ENCODE results near the gene DIS3L2.
"Not testable (repeated sequence)": the region's sequence is repeated elsewhere in the genome, so short reads cannot be mapped to it uniquely, and the experiment has no call there.

The DIS3L2 gene

DNA sequence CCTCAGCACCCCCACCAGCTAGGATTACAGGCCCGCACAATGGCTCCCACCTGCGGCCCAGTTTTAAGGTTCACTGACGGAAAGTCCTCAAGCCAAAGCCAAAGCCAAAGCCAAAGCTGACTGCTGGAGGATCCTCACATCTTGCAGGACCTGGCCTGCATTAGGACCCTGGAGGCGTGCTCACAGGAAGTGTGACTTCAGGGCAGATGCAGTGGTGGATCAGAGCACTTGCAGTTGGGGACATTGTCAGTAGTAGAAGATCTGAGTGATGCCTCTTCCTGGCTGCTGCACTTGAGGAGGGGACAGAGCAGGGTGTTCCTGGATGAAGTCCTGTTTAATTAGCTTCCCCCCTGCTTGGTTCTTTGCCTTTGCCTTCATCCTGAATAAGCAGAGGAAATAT, 348.1 kb downstream of the DIS3L2 start:
- Histone ChIP-seq H3K9ac (ENCODE audit: low read depth, low read length, poor library complexity) (no peak overlapping the region), H3K18ac (ENCODE audit: low read length) (no peak overlapping the region), H2AK5ac (ENCODE audit: low read depth, low read length) (no peak overlapping the region), H3K4me2 (ENCODE audit: insufficient read depth, low read length, poor library complexity, severe bottlenecking) (no peak overlapping the region), H2BK120ac (ENCODE audit: low read depth, low read length) (no peak overlapping the region), H3K36me3 (replicated peaks in 1 of 2; ENCODE audit: control insufficient read depth in 2 of 2, insufficient read depth in 2 of 2, low read length in 2 of 2) (no peaks in the 10 kb centered on the region), H3K9me3 (replicated peaks in 1 of 2; ENCODE audit: control insufficient read depth in 2 of 2, insufficient read depth in 1 of 2, low read depth in 1 of 2, low read length in 2 of 2) (peaks cover 0 to 15% of the 10 kb centered on the region in 2 donors), H3K4me1 (ENCODE audit: control insufficient read depth in 2 of 2, insufficient read depth in 1 of 2, low read depth in 1 of 2, low read length in 2 of 2) (no peaks in the 10 kb centered on the region), H2BK5ac (ENCODE audit: low read length) (no peak overlapping the region), H3K4ac (ENCODE audit: low read length) (no peak overlapping the region), H3K23ac (ENCODE audit: low read depth, low read length, poor library complexity) (no peak overlapping the region), H3K27me3 (ENCODE audit: control insufficient read depth in 3 of 3, insufficient read depth in 3 of 3, low read depth in 1 of 3, low read length in 3 of 3) (no peaks in the 10 kb centered on the region), H4K8ac (ENCODE audit: low read depth, low read length) (no peak overlapping the region), H2BK12ac (ENCODE audit: low read length) (no peak overlapping the region), H2AFZ (ENCODE audit: low read length) (no peak overlapping the region), H3K4me3 (ENCODE audit: low read length in 2 of 2) (no peak overlapping the region), H3K79me1 (ENCODE audit: low read depth, low read length) (no peaks in the 10 kb centered on the region), H4K91ac (ENCODE audit: low read depth, low read length, poor library complexity) (no peak overlapping the region), H3K27ac (replicated peaks; ENCODE audit: low read length) (no peak overlapping the region), H2BK15ac (ENCODE audit: low read length) (no peak overlapping the region), H3K14ac (ENCODE audit: low read length) (no peak overlapping the region)
- no peak for DNase-seq (ENCODE audit: low spot score)
- no CpG with 5 or more reads among the region's 4 CpGs for WGBS, 2 donors (ENCODE audit: extremely low coverage in 2 of 2, insufficient read length in 2 of 2, insufficient replicate concordance in 1 of 2)

- Histone ChIP-seq H3K23ac (ENCODE audit: low read depth, low read length, poor library complexity) (no peak overlapping the region), H2BK15ac (ENCODE audit: low read length) (no peak overlapping the region), H2BK120ac (ENCODE audit: low read depth, low read length) (no peak overlapping the region), H3K27me3 (ENCODE audit: control insufficient read depth in 3 of 3, insufficient read depth in 3 of 3, low read depth in 1 of 3, low read length in 3 of 3) (no peaks in the 10 kb centered on the region), H3K4me2 (ENCODE audit: insufficient read depth, low read length, poor library complexity, severe bottlenecking) (no peak overlapping the region), H3K27ac (replicated peaks; ENCODE audit: low read length) (no peak overlapping the region), H3K36me3 (replicated peaks in 1 of 2; ENCODE audit: control insufficient read depth in 2 of 2, insufficient read depth in 2 of 2, low read length in 2 of 2) (no peaks in the 10 kb centered on the region), H3K79me1 (ENCODE audit: low read depth, low read length) (no peaks in the 10 kb centered on the region), H3K14ac (ENCODE audit: low read length) (no peak overlapping the region), H2AK5ac (ENCODE audit: low read depth, low read length) (no peak overlapping the region), H3K9ac (ENCODE audit: low read depth, low read length, poor library complexity) (no peak overlapping the region), H3K4me1 (ENCODE audit: control insufficient read depth in 2 of 2, insufficient read depth in 1 of 2, low read depth in 1 of 2, low read length in 2 of 2) (no peaks in the 10 kb centered on the region), H3K9me3 (replicated peaks in 1 of 2; ENCODE audit: control insufficient read depth in 2 of 2, insufficient read depth in 1 of 2, low read depth in 1 of 2, low read length in 2 of 2) (peaks cover 0 to 15% of the 10 kb centered on the region in 2 donors), H2AFZ (ENCODE audit: low read length) (no peak overlapping the region), H3K18ac (ENCODE audit: low read length) (no peak overlapping the region), H4K91ac (ENCODE audit: low read depth, low read length, poor library complexity) (no peak overlapping the region), H2BK12ac (ENCODE audit: low read length) (no peak overlapping the region), H3K4me3 (ENCODE audit: low read length in 2 of 2) (no peak overlapping the region), H4K8ac (ENCODE audit: low read depth, low read length) (no peak overlapping the region), H2BK5ac (ENCODE audit: low read length) (no peak overlapping the region), H3K4ac (ENCODE audit: low read length) (no peak overlapping the region)
- no peak for DNase-seq (ENCODE audit: low spot score)
- WGBS, 2 donors (ENCODE audit: extremely low coverage in 2 of 2, insufficient read length in 2 of 2, insufficient replicate concordance in 1 of 2), result no CpG with 5 or more reads among the region's 9 CpGs
These were observed 348.6 kb downstream of the DIS3L2 start for GRCh38 chr2:232310121-232310520.

DNA sequence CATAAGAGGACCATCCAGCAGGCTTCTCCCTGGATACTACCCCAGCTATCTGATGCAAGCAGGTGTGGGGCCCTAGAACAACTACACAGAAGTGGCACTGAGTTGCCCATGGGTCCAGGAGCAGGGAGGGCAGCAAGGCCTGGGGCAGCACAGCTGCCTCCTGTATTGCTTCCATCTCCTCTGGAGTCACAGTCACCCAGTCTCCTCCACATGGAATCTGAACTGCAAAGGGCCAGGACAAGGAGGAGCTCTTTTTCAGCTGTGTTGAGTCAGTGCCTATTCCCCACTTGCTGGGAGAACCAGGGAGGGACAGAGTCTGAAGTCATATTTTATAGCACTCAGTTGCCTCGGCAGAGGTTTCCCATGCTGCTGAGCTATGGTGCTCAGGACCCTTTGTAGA, 349.2 kb downstream of the DIS3L2 start:
- no peak overlapping the region for H2AFZ ChIP-seq (ENCODE audit: low read length)
- H2BK5ac ChIP-seq (ENCODE audit: low read length), result no peak overlapping the region
- H4K8ac ChIP-seq (ENCODE audit: low read depth, low read length), result no peak overlapping the region
- no peaks in the 10 kb centered on the region for H3K27me3 ChIP-seq (ENCODE audit: control insufficient read depth in 3 of 3, insufficient read depth in 3 of 3, low read depth in 1 of 3, low read length in 3 of 3)
- H3K4ac ChIP-seq (ENCODE audit: low read length), result no peak overlapping the region
- WGBS, 2 donors (ENCODE audit: extremely low coverage in 2 of 2, insufficient read length in 2 of 2, insufficient replicate concordance in 1 of 2), result no CpG with 5 or more reads among the region's 1 CpG
- no peak overlapping the region for H3K4me2 ChIP-seq (ENCODE audit: insufficient read depth, low read length, poor library complexity, severe bottlenecking)
- H3K27ac ChIP-seq (replicated peaks; ENCODE audit: low read length), result no peak overlapping the region
- no peak overlapping the region for H3K4me3 ChIP-seq (ENCODE audit: low read length in 2 of 2)
- no peak overlapping the region for H3K23ac ChIP-seq (ENCODE audit: low read depth, low read length, poor library complexity)
- H2BK15ac ChIP-seq (ENCODE audit: low read length), result no peak overlapping the region
- no peak overlapping the region for H2BK120ac ChIP-seq (ENCODE audit: low read depth, low read length)
- no peak overlapping the region for H3K9ac ChIP-seq (ENCODE audit: low read depth, low read length, poor library complexity)
- no peak overlapping the region for H4K91ac ChIP-seq (ENCODE audit: low read depth, low read length, poor library complexity)
- H3K14ac ChIP-seq (ENCODE audit: low read length), result no peak overlapping the region
- no peak overlapping the region for H3K18ac ChIP-seq (ENCODE audit: low read length)
- H3K79me1 ChIP-seq (ENCODE audit: low read depth, low read length), result no peaks in the 10 kb centered on the region
- no peak overlapping the region for H2AK5ac ChIP-seq (ENCODE audit: low read depth, low read length)
- no peak overlapping the region for H2BK12ac ChIP-seq (ENCODE audit: low read length)
- H3K9me3 ChIP-seq (replicated peaks in 1 of 2; ENCODE audit: control insufficient read depth in 2 of 2, insufficient read depth in 1 of 2, low read depth in 1 of 2, low read length in 2 of 2), result peaks cover 0 to 15% of the 10 kb centered on the region in 2 donors
- no peaks in the 10 kb centered on the region for H3K36me3 ChIP-seq (replicated peaks in 1 of 2; ENCODE audit: control insufficient read depth in 2 of 2, insufficient read depth in 2 of 2, low read length in 2 of 2)
- no peaks in the 10 kb centered on the region for H3K4me1 ChIP-seq (ENCODE audit: control insufficient read depth in 2 of 2, insufficient read depth in 1 of 2, low read depth in 1 of 2, low read length in 2 of 2)
- DNase-seq (ENCODE audit: low spot score), result no peak

DNA sequence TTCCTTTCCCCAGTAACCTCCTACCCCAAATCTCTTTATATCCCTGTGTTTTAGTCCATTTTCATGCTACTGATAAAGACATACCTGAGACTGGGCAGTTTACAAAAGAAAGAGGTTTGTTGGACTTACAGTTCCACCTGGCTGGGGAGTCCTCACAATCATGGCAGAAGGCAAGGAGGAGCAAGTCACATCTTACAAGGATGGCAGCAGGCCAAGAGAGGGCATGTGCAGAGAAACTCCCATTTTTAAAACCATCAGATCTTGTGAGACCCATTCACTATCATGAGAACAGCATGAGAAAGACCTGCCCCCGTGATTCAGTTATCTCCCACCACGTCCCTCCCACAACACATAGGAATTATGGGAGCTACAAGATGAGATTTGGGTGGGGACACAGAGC, 352.1 kb downstream of the DIS3L2 start:
- not testable (repeated sequence) for H2AK5ac ChIP-seq (ENCODE audit: low read depth, low read length); H3K23ac ChIP-seq (ENCODE audit: low read depth, low read length, poor library complexity); H2BK120ac ChIP-seq (ENCODE audit: low read depth, low read length); H4K8ac ChIP-seq (ENCODE audit: low read depth, low read length); H3K4ac ChIP-seq (ENCODE audit: low read length); H3K27me3 ChIP-seq (ENCODE audit: control insufficient read depth in 3 of 3, insufficient read depth in 3 of 3, low read depth in 1 of 3, low read length in 3 of 3); H2BK5ac ChIP-seq (ENCODE audit: low read length); H3K79me1 ChIP-seq (ENCODE audit: low read depth, low read length); H3K18ac ChIP-seq (ENCODE audit: low read length); H3K36me3 ChIP-seq (replicated peaks in 1 of 2; ENCODE audit: control insufficient read depth in 2 of 2, insufficient read depth in 2 of 2, low read length in 2 of 2); H3K9ac ChIP-seq (ENCODE audit: low read depth, low read length, poor library complexity); H3K4me1 ChIP-seq (ENCODE audit: control insufficient read depth in 2 of 2, insufficient read depth in 1 of 2, low read depth in 1 of 2, low read length in 2 of 2); H2BK15ac ChIP-seq (ENCODE audit: low read length); H3K14ac ChIP-seq (ENCODE audit: low read length); H4K91ac ChIP-seq (ENCODE audit: low read depth, low read length, poor library complexity); H3K27ac ChIP-seq (replicated peaks; ENCODE audit: low read length); H3K4me3 ChIP-seq (ENCODE audit: low read length in 2 of 2); H3K4me2 ChIP-seq (ENCODE audit: insufficient read depth, low read length, poor library complexity, severe bottlenecking); DNase-seq (ENCODE audit: low spot score); H2BK12ac ChIP-seq (ENCODE audit: low read length); H2AFZ ChIP-seq (ENCODE audit: low read length)
- peaks cover 0 to 15% of the 10 kb centered on the region in 2 donors for H3K9me3 ChIP-seq (replicated peaks in 1 of 2; ENCODE audit: control insufficient read depth in 2 of 2, insufficient read depth in 1 of 2, low read depth in 1 of 2, low read length in 2 of 2)
- WGBS, 2 donors (ENCODE audit: extremely low coverage in 2 of 2, insufficient read length in 2 of 2, insufficient replicate concordance in 1 of 2), result no CpG with 5 or more reads among the region's 2 CpGs
